Activated CD4-positive, alpha-beta T cell treated with anti-CD3 and anti-CD28 coated beads, Interleukin-2, amount 50 U/mL, for 1 hour (primary cell): ENCODE results near the gene KIFC3.
A peak's percentile ranks its signal among the peaks of the same experiment; 100 is the strongest.
"Not testable (repeated sequence)": the region's sequence is repeated elsewhere in the genome, so short reads cannot be mapped to it uniquely, and the experiment has no call there.

Experiments
- DNase-seq: peaks from one replicate; pipeline ENCODE4 v3.0.0-alpha.2; 2020

KIFC3 gene

DNA sequence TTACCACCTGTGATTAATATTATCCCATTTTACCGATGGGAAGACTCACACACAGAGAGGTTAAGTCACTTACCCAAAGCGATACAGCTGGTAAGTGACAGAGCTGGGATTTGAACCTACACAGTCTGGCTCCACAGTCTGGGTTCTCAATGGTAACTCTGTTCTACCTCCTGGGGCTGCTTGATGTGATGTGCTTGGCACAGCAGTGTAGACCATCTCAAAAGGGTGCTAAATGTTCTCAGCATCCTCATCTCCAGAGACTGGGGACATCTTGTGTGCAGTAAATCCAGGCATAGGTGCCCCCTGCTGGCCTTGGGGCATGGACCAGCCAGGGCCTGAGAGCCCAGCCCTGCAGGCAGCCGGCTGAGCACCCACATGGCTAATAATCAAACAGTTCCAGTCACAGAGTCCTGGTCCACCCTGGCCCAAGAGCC, 82.1 kb downstream of the KIFC3 start:
- DNase-seq, result peak; percentile 25

DNA sequence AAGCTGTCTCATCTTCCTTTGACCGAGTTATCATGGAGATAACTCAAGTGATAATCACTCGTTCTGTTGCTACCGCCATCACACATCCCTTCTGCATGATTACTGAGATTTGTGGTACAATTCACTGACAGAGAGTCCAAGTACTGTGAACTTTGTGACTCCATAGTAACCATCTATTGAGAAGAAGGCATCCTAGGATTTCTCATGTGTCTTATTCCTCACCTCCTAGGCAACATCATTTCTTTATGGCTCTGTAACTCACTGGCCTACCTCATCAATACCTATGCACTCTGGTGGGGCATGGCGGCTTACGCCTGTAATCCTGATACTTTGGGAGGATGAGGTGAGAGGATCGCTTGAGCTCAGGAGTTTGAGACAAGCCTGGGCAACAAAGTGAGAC, 88.2 kb downstream of the KIFC3 start:
- no peak for DNase-seq

DNA sequence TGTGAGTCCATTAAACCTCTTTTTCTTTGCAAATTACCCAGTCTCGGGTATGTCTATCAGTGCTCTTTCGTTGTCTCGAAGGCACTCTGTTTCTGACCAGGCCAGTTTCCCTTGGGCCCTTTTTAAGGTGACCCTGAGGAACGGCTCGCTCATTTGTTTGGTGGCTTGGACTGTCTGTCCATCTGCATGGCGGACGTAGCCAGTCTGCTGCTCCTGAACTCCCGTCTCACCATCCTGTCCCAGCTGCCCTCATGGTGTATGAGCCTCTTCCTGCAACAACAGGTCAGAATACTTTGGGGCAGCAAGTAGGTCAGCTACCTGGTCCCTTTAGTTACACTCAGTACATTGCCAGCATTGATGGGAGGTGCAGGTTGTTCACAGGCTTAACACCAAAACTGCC, 88.7 kb downstream of the KIFC3 start:
- DNase-seq, result no peak

DNA sequence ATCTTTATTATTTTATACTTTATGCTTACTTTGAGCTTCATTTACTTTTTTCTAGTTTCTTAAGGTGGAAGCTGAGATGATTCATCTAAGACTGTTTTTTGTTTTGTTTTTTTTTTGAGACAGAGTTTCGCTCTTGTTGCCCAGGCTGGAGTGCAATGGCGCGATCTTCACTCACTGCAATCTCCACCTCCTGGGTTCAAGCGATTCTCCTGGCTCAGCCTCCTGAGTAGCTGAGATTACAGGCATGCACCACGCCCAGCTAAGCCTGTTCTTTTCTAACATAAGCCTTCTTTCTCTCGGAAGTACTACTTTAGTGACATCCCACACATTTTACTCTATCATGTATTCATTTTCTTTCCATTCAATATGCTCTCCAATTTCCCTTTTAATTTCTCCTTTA, 89.7 kb downstream of the KIFC3 start:
- DNase-seq, result not testable (repeated sequence)

DNA sequence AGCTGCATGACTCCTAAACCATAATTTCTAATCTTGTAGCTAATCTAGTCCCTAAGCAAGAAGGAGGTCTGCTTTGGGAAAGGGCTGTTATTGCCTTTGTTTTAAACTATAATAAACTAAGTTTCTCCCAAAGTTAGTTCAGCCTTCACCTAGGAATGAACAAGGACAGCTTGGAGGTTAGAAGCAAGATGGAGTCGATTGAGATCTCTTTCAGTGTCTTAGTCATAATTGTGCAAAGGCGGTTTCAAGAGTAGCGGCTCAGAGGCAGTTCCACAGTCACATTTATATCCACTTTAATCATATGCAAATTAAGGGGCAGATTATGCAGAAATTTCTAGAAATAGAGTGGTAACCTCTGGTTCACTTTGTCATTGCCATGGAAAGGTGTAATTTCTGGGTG, 90.3 kb downstream of the KIFC3 start:
- no peak for DNase-seq

DNA sequence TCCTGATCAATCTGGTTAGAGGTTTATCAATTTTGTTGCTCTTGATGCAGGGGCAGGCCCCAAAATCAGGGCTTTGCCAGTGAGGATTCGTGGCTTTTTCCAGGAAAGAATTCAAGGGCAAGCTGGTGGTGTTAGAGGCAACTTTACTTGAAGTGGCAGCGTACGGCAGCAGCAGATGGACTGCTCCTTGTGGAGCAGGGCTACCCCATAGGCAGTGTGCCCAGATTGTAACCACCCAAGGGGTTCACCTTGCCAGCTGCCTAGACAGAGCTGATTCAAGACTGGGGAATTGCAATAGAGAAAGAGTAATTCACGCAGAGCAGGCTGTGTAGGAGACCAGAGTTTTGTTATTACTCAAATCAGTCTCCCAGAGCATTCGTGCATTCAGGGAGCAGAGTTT, 90.9 kb downstream of the KIFC3 start:
- DNase-seq, result no peak

DNA sequence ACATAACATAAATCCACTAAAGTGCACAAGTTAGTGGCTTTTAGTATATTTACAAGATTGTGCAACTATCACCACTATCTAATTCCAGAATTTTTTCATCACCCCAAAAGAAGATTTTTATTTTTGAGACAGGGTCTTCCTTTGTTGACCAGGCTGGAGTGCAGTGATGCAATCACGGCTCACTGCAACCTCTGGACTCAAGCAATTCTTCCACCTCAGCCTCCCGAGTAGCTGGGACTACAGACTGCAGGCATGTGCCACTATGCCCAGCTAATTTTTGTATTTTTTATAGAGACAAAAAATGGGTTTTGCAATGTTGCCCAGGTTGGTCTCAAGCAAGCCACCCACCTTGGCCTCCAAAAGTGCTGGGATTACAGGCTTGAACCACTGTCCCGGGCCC, 92.6 kb downstream of the KIFC3 start:
- DNase-seq, result no peak
